HUES48 (cell line): Measurements from ENCODE around the gene PLCB3.
A peak's percentile ranks its signal among the peaks of the same experiment; 100 is the strongest.

Experiments used
- H3K27ac ChIP-seq: one replicate; pipeline ENCODE4 v1.7.0; 2013; ENCODE audit warnings: low read depth, low read length, inconsistent platforms
- H3K27me3 ChIP-seq: 2 replicates; pipeline ENCODE4 v1.6.1; 2013; ENCODE audit warnings: mild to moderate bottlenecking, low read length; ENCODE audit not compliant: control insufficient read depth, insufficient read depth
- H3K36me3 ChIP-seq: 2 replicates; pipeline ENCODE4 v1.6.1; 2013; ENCODE audit warnings: low read length; ENCODE audit not compliant: control insufficient read depth, insufficient read depth
- H3K4me1 ChIP-seq: 2 replicates; pipeline ENCODE4 v1.6.1; 2013; ENCODE audit warnings: mild to moderate bottlenecking, low read length; ENCODE audit not compliant: control insufficient read depth, insufficient read depth
- H3K4me3 ChIP-seq: 2 replicates; pipeline ENCODE4 v1.5.1; 2013; ENCODE audit warnings: mild to moderate bottlenecking, low read depth, low read length
- H3K9ac ChIP-seq: 2 replicates; pipeline ENCODE4 v1.6.1; 2013; ENCODE audit warnings: mild to moderate bottlenecking, low read depth, low read length, moderate library complexity
- H3K9me3 ChIP-seq: 2 replicates; pipeline ENCODE4 v1.6.1; 2013; ENCODE audit warnings: low read length; ENCODE audit not compliant: control insufficient read depth, insufficient read depth

The PLCB3 gene

GRCh38 chr11:64294774-64295173 lies 43.4 kb downstream of the PLCB3 start:
- H3K4me3 ChIP-seq, result no peak overlapping the region
- H3K9me3 ChIP-seq, result no peaks in the 10 kb centered on the region
- no peak overlapping the region for H3K27ac ChIP-seq
- H3K36me3 ChIP-seq, result no peaks in the 10 kb centered on the region
- H3K27me3 ChIP-seq, result peaks cover 100% of the 10 kb centered on the region
- H3K4me1 ChIP-seq, result no peaks in the 10 kb centered on the region
- no peak overlapping the region for H3K9ac ChIP-seq

GRCh38 chr11:64295760-64296159 lies 44.4 kb downstream of the PLCB3 start:
- peaks cover 3% of the 10 kb centered on the region; the same call in 1 of the 2 replicates for H3K4me1 ChIP-seq
- H3K4me3 ChIP-seq, result no peak overlapping the region
- H3K9ac ChIP-seq, result no peak overlapping the region
- H3K27me3 ChIP-seq, result peaks cover 100% of the 10 kb centered on the region
- no peak overlapping the region for H3K27ac ChIP-seq
- no peaks in the 10 kb centered on the region for H3K9me3 ChIP-seq
- H3K36me3 ChIP-seq, result no peaks in the 10 kb centered on the region

GRCh38 chr11:64296236-64296635 lies 44.9 kb downstream of the PLCB3 start:
- peaks cover 4% of the 10 kb centered on the region; the same call in 1 of the 2 replicates for H3K4me1 ChIP-seq

GRCh38 chr11:64296830-64297698 lies 45.7 kb downstream of the PLCB3 start:
- Histone ChIP-seq H3K9ac (no peak overlapping the region), H3K9me3 (no peaks in the 10 kb centered on the region), H3K27me3 (peaks cover 99% of the 10 kb centered on the region), H3K27ac (no peak overlapping the region), H3K36me3 (no peaks in the 10 kb centered on the region), H3K4me3 (no peak overlapping the region), H3K4me1 (peaks cover 4% of the 10 kb centered on the region; the same call in 1 of the 2 replicates)

More at GRCh38 chr11:64296236-64296635, 44.9 kb downstream of the PLCB3 start:
- no peaks in the 10 kb centered on the region for H3K36me3 ChIP-seq
- no peak overlapping the region for H3K9ac ChIP-seq
- no peaks in the 10 kb centered on the region for H3K9me3 ChIP-seq
- H3K4me3 ChIP-seq, result no peak overlapping the region
- H3K27ac ChIP-seq, result no peak overlapping the region
- peaks cover 100% of the 10 kb centered on the region for H3K27me3 ChIP-seq

GRCh38 chr11:64297699-64298358 lies 46.5 kb downstream of the PLCB3 start:
- H3K9ac ChIP-seq, result no peak overlapping the region
- no peak overlapping the region for H3K27ac ChIP-seq
- no peaks in the 10 kb centered on the region for H3K9me3 ChIP-seq
- H3K4me3 ChIP-seq, result no peak overlapping the region
- no peaks in the 10 kb centered on the region for H3K36me3 ChIP-seq
- peaks cover 4% of the 10 kb centered on the region; the same call in 1 of the 2 replicates for H3K4me1 ChIP-seq
- H3K27me3 ChIP-seq, result peaks cover 91% of the 10 kb centered on the region

- Histone ChIP-seq H3K27ac (no peak overlapping the region), H3K9me3 (no peaks in the 10 kb centered on the region), H3K4me3 (peak overlapping the region; percentile 54; the same call in 1 of the 2 replicates), H3K9ac (no peak overlapping the region), H3K36me3 (no peaks in the 10 kb centered on the region), H3K27me3 (peaks cover 77% of the 10 kb centered on the region), H3K4me1 (peaks cover 8% of the 10 kb centered on the region; the same call in 1 of the 2 replicates)
Measured at GRCh38 chr11:64298966-64299846, 47.9 kb downstream of the PLCB3 start.

- peaks cover 69% of the 10 kb centered on the region for H3K27me3 ChIP-seq
- H3K9ac ChIP-seq, result 0 out of 2 replicates have a peak within 1 kb of the TSS, but pooled peaks have one; percentile 16
- peaks cover 8% of the 10 kb centered on the region; the same call in 1 of the 2 replicates for H3K4me1 ChIP-seq
- H3K4me3 ChIP-seq, result peak within 1 kb of the TSS; percentile 54
- no peaks in the 10 kb centered on the region for H3K36me3 ChIP-seq
- H3K9me3 ChIP-seq, result no peaks in the 10 kb centered on the region
- H3K27ac ChIP-seq, result no peak within 1 kb of the TSS
Measured at GRCh38 chr11:64299847-64300648, 48.7 kb downstream of the PLCB3 start, which contains the start of gene CATSPERZ. Gene CATSPERZ, plus strand, starts transcription at chr11:64300358. Its CDS starts 53 bp downstream, at chr11:64300411.

GRCh38 chr11:64303109-64304031 lies 52.0 kb downstream of the PLCB3 start:
- Histone ChIP-seq H3K9me3 (no peaks in the 10 kb centered on the region), H3K4me1 (peaks cover 14% of the 10 kb centered on the region; the same call in 1 of the 2 replicates), H3K36me3 (peaks cover 9% of the 10 kb centered on the region), H3K9ac (no peak overlapping the region), H3K27ac (no peak overlapping the region), H3K27me3 (peaks cover 36% of the 10 kb centered on the region), H3K4me3 (no peak overlapping the region)

- H3K27ac ChIP-seq, result peak overlapping the region; percentile 100
Measured at GRCh38 chr11:64304032-64304315, 52.6 kb downstream of the PLCB3 start.

More at GRCh38 chr11:64304032-64304315, 52.6 kb downstream of the PLCB3 start:
- Histone ChIP-seq H3K36me3 (peaks cover 9% of the 10 kb centered on the region), H3K9ac (no peak overlapping the region), H3K4me3 (peak overlapping the region; percentile 67), H3K4me1 (peaks cover 14% of the 10 kb centered on the region; the same call in 1 of the 2 replicates), H3K27me3 (peaks cover 30% of the 10 kb centered on the region), H3K9me3 (no peaks in the 10 kb centered on the region)
